Esophagus squamous epithelium (tissue), 4 donors: Measurements from ENCODE around the gene GRK1.

Experiments
- POLR2A ChIP-seq, 4 donors: fragments of 450-650 bp; IDR thresholded peaks; one replicate each; pipeline ENCODE4 v1.6.1; 2017; ENCODE audit warnings: antibody characterized with exemption in 4 of 4, mild to moderate bottlenecking in 4 of 4, moderate library complexity in 3 of 4
- TF ChIP-seq, protein P1 (sequence below), 6 experiments: fragments of 450-650 bp in 4 of 6; fragments of 200-600 bp in 2 of 6; sonication (generic) in 2 of 6; IDR thresholded peaks; one replicate each; pipeline ENCODE4 v1.5.1; 2016 to 2019; ENCODE audit warnings: antibody characterized with exemption in 6 of 6, mild to moderate bottlenecking in 4 of 6, moderate library complexity in 4 of 6

- TF ChIP-seq, protein P1, sequence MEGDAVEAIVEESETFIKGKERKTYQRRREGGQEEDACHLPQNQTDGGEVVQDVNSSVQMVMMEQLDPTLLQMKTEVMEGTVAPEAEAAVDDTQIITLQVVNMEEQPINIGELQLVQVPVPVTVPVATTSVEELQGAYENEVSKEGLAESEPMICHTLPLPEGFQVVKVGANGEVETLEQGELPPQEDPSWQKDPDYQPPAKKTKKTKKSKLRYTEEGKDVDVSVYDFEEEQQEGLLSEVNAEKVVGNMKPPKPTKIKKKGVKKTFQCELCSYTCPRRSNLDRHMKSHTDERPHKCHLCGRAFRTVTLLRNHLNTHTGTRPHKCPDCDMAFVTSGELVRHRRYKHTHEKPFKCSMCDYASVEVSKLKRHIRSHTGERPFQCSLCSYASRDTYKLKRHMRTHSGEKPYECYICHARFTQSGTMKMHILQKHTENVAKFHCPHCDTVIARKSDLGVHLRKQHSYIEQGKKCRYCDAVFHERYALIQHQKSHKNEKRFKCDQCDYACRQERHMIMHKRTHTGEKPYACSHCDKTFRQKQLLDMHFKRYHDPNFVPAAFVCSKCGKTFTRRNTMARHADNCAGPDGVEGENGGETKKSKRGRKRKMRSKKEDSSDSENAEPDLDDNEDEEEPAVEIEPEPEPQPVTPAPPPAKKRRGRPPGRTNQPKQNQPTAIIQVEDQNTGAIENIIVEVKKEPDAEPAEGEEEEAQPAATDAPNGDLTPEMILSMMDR (IDR thresholded peaks at IDR 0.05): no peak
- no peak for TF ChIP-seq POLR2A (IDR thresholded peaks at IDR 0.05)
Measured at GRCh38 chr13:113731192-113732175, 64.5 kb downstream of the GRK1 start.
